Measurements from ENCODE around the gene KRTAP2-2. TPM values are rescaled to one million over a fixed set of nuclear protein-coding genes. Genes with fewer than 3 reads are reported as not detected.

KRTAP2-2 gene
- total and polyA plus RNA-seq, 2 donors (not counting 3 experiments of a cell fraction or from before 2014, with no cell fraction given) = not detected

- H2AFZ ChIP-seq (ENCODE audit: low read depth, low read length) = no peak overlapping the region
- H3K9ac ChIP-seq (replicated peaks; ENCODE audit: extremely low read depth, insufficient read depth, low read length) = no peak overlapping the region
- dilution Hi-C loops (cut with MboI; ENCODE audit: extremely low pct_ligation_motif_present, low sequenced_read_pairs) = no loop called here
- no peaks in the 10 kb centered on the region for H3K36me3 ChIP-seq (ENCODE audit: control insufficient read depth in 2 of 2, extremely low read depth in 1 of 2, insufficient read depth in 2 of 2, low read length in 2 of 2)
- FAIRE-seq (no peak), DNase-seq (ENCODE audit: low read depth, low spot score) (no peak)
- no peaks in the 10 kb centered on the region for H3K4me1 ChIP-seq (ENCODE audit: control insufficient read depth, extremely low read depth, insufficient read depth, low read length)
- no peaks in the 10 kb centered on the region for H4K20me1 ChIP-seq (replicated peaks; ENCODE audit: control insufficient read depth, extremely low read depth, insufficient read depth, low read length)
- ChIA-PET CTCF (no interaction called here), POLR2A (no interaction called here)
- no peaks in the 10 kb centered on the region for H3K9me1 ChIP-seq (replicated peaks; ENCODE audit: control insufficient read depth, extremely low read depth, insufficient read depth, low read length)
- H3K4me3 ChIP-seq (replicated peaks in 1 of 3; ENCODE audit: insufficient read depth in 1 of 3, low read depth in 1 of 3, low read length in 3 of 3) = no peak overlapping the region
- no peaks in the 10 kb centered on the region for H3K9me3 ChIP-seq (replicated peaks; ENCODE audit: control insufficient read depth, insufficient read depth, low read length)
- no peaks in the 10 kb centered on the region for H3K79me2 ChIP-seq (ENCODE audit: control insufficient read depth, insufficient read depth, low read length)
- TF ChIP-seq GATA2 (IDR thresholded peaks at IDR 0.05; ENCODE audit: insufficient read depth, insufficient read length, low read depth, low read length) (no peak), POLR2A (IDR thresholded peaks at IDR 0.05; ENCODE audit: low read depth, low read length) (no peak), POLR2AphosphoS5 (IDR thresholded peaks at IDR 0.05; ENCODE audit: insufficient read depth, low read depth, low read length) (no peak), JUN (IDR thresholded peaks at IDR 0.05; ENCODE audit: borderline replicate concordance, insufficient read depth, insufficient read length, low read depth) (no peak), MYC (IDR thresholded peaks at IDR 0.05; ENCODE audit: low read depth, low read length) (no peak), MAX (IDR thresholded peaks at IDR 0.05; ENCODE audit: insufficient read depth, insufficient read length) (no peak), CTCF (IDR thresholded peaks at IDR 0.05; ENCODE audit: extremely low read depth in 1 of 2, insufficient read depth in 1 of 2, low read depth in 1 of 2, low read length in 2 of 2) (no peak), EZH2 (IDR thresholded peaks at IDR 0.05; ENCODE audit: borderline replicate concordance, low read depth, low read length, severe bottlenecking) (no peak), FOS (IDR thresholded peaks at IDR 0.05; ENCODE audit: borderline replicate concordance, insufficient read depth, low read length) (no peak)
- no peak overlapping the region for H3K27ac ChIP-seq (ENCODE audit: insufficient read depth, low read depth, low read length)
- no TSS peak for BruUV-seq (replicated peaks)
- intact Hi-C loops (cut with micrococcal nuclease) = no loop called here
- no peak overlapping the region for H3K4me2 ChIP-seq (ENCODE audit: insufficient read depth, low read length)
- H3K27me3 ChIP-seq (ENCODE audit: control insufficient read depth in 2 of 2, insufficient read depth in 2 of 2, low read length in 2 of 2) = peaks cover 0 to 1% of the 10 kb centered on the region in 2 experiments
Observed at GRCh38 chr17:41010441-41010840, 44.6 kb downstream of the KRTAP2-2 start.
